Measurements from ENCODE around the gene LACTB. TPM values are rescaled to one million over a fixed set of nuclear protein-coding genes. Genes with fewer than 3 reads are reported as not detected.

Gene LACTB
- total RNA-seq, 6 experiments from 2014 or later, result 16.4 to 34.8 (median 21.5) TPM

DNA sequence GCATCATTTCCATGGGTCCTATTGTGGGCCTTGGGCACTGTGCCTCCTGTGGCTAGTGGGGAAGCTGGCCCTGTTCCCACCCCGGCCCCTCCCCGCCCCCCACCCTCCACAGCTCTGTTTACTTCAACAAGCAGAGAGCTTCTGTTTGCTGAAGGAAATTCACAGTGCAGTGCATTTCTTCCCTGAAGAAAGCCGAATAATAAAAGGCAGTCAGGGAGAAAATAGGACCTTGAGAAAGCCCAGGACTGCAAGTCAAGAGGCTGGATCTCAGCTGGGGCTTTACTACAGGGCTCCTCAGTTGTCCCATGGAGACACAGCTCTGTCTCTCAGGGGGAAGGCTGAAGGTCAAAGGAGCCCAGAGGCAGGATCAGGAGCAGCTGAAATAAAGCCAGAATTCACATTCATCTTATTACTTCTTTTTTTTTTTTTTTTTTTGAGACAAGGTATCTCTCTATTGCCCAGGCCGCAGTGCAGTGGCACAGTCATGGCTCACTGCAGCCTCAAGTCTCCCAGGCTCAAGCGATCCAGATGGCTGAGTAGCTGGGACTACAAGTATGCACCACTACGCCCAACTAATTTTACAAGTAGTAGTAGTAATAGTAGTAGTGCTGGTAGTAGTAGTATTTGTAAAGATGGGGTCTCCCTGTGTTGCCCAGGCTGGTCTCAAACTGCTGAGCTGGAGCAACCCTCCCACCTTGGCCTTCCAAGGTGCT, 33.0 kb upstream of the LACTB start:
- Histone ChIP-seq H3K4me3 (no peak overlapping the region), H3K9me3 (no peaks in the 10 kb centered on the region), H3K27me3 (no peaks in the 10 kb centered on the region), H3K27ac (no peak overlapping the region), H3K4me1 (peaks cover 0 to 14% (median 0%) of the 10 kb centered on the region in 4 donors), H3K36me3 (no peaks in the 10 kb centered on the region)
- TF ChIP-seq CTCF (IDR thresholded peaks at IDR 0.05) (no peak), POLR2A (IDR thresholded peaks at IDR 0.05) (no peak)
- no peak for ATAC-seq
- WGBS (ENCODE audit: insufficient coverage, low coverage, low lambda C conversion rate, missing lambda C conversion rate), result 63% methylated on average over 6 of the region's 6 CpGs
- intact Hi-C loops (cut with DNase I), result loop anchor here in 1 of 2 donors (10.0 kb wide), 1 partner anchor 244 kb away; no protein-coding TSS in a partner anchor
- no peak for DNase-seq

- intact Hi-C loops (cut with DNase I), result loop anchor here in 1 of 2 donors (10.0 kb wide), 3 partner anchors 45 to 305 kb away; partner anchors contain the start of gene TPM1
- H3K36me3 ChIP-seq, result no peaks in the 10 kb centered on the region
- H3K9me3 ChIP-seq, result no peaks in the 10 kb centered on the region
- peaks cover 0 to 11% (median 0%) of the 10 kb centered on the region in 4 donors for H3K4me1 ChIP-seq
- no peak for DNase-seq
- WGBS (ENCODE audit: insufficient coverage, low coverage, low lambda C conversion rate, missing lambda C conversion rate), result 82% methylated on average over 5 of the region's 6 CpGs
- no peak for ATAC-seq
- no peak overlapping the region for H3K27ac ChIP-seq
- TF ChIP-seq POLR2A (IDR thresholded peaks at IDR 0.05), result no peak
- TF ChIP-seq CTCF (IDR thresholded peaks at IDR 0.05), result no peak
- no peak overlapping the region for H3K4me3 ChIP-seq
- no peaks in the 10 kb centered on the region for H3K27me3 ChIP-seq
These were observed 32.2 kb upstream of the LACTB start for GRCh38 chr15:63089260-63090043.

- intact Hi-C loops (cut with DNase I), result loop anchor here in 1 of 2 donors (10.0 kb wide), 2 partner anchors 46 to 306 kb away; partner anchors contain the start of gene TPM1
These were observed 31.2 kb upstream of the LACTB start for GRCh38 chr15:63090472-63090871.

GRCh38 chr15:63090887-63091286, 30.8 kb upstream of the LACTB start:
- no peak overlapping the region for H3K27ac ChIP-seq
- no peaks in the 10 kb centered on the region for H3K9me3 ChIP-seq
- intact Hi-C loops (cut with DNase I), result loop anchor here in 1 of 2 donors (10.0 kb wide), 2 partner anchors 46 to 306 kb away; partner anchors contain the start of gene TPM1
- H3K36me3 ChIP-seq, result no peaks in the 10 kb centered on the region
- TF ChIP-seq POLR2A (IDR thresholded peaks at IDR 0.05), result no peak
- TF ChIP-seq CTCF (IDR thresholded peaks at IDR 0.05), result no peak
- H3K27me3 ChIP-seq, result no peaks in the 10 kb centered on the region
- H3K4me3 ChIP-seq, result no peak overlapping the region
- WGBS (ENCODE audit: insufficient coverage, low coverage, low lambda C conversion rate, missing lambda C conversion rate), result 90% methylated on average over 2 of the region's 10 CpGs
- H3K4me1 ChIP-seq, result no peaks in the 10 kb centered on the region
- DNase-seq (no peak), ATAC-seq (no peak)

More at GRCh38 chr15:63090472-63090871, 31.2 kb upstream of the LACTB start:
- no peak for DNase-seq
- Histone ChIP-seq H3K27me3 (no peaks in the 10 kb centered on the region), H3K4me3 (no peak overlapping the region), H3K36me3 (no peaks in the 10 kb centered on the region), H3K4me1 (peaks cover 0 to 1% (median 0%) of the 10 kb centered on the region in 4 donors), H3K27ac (no peak overlapping the region), H3K9me3 (no peaks in the 10 kb centered on the region)
- TF ChIP-seq POLR2A (IDR thresholded peaks at IDR 0.05), result no peak
- no peak for TF ChIP-seq CTCF (IDR thresholded peaks at IDR 0.05)
- WGBS (ENCODE audit: insufficient coverage, low coverage, low lambda C conversion rate, missing lambda C conversion rate), result 88% methylated on average over 3 of the region's 9 CpGs
- ATAC-seq, result no peak
